Activated CD8-positive, alpha-beta T cell treated with anti-CD3 and anti-CD28 coated beads, Interleukin-2, amount 10 ng/mL, durations not matched to agents 7 days and 5 days (primary cell): ENCODE measurements around the gene ULK4. TPM values are rescaled to one million over a fixed set of nuclear protein-coding genes. Genes with fewer than 3 reads are reported as not detected.
"Not testable (repeated sequence)": the region's sequence is repeated elsewhere in the genome, so short reads cannot be mapped to it uniquely, and the experiment has no call there.

Source experiments
- ATAC-seq: fragments of 150-1000 bp; cut with Tn5 transposase; one replicate; pipeline ENCODE4 v1.10.0; 2021; ENCODE audit warnings: moderate library complexity
- CTCF ChIA-PET: fragments of 350-600 bp; sonication (Branson Sonifier 250); formaldehyde crosslinking; loops from one replicate; lab custom pipeline; 2021; ENCODE audit warnings: antibody characterized with exemption; lab: Charles Lee
- POLR2A ChIA-PET: fragments of 350-600 bp; sonication (Branson Sonifier 250); formaldehyde crosslinking; loops from one replicate; lab custom pipeline; 2021; ENCODE audit warnings: antibody characterized with exemption; lab: Charles Lee
- DNase-seq: peaks from one replicate; pipeline ENCODE4 v3.0.0-alpha.2; 2020
- H3K27ac Mint-ChIP-seq: one replicate; pipeline ENCODE4 v1.8.0; 2021; ENCODE audit warnings: mild to moderate bottlenecking, mixed read lengths
- H3K27me3 Mint-ChIP-seq: one replicate; pipeline ENCODE4 v1.8.0; 2021; ENCODE audit warnings: low read depth, mixed read lengths
- H3K36me3 Mint-ChIP-seq: one replicate; pipeline ENCODE4 v1.8.0; 2021; ENCODE audit warnings: low read depth, mixed read lengths
- H3K4me1 Mint-ChIP-seq: one replicate; pipeline ENCODE4 v1.8.0; 2021; ENCODE audit warnings: low read depth, mixed read lengths
- H3K4me3 Mint-ChIP-seq: one replicate; pipeline ENCODE4 v1.8.0; 2021; ENCODE audit warnings: mild to moderate bottlenecking, mixed read lengths
- H3K9me3 Mint-ChIP-seq: one replicate; pipeline ENCODE4 v1.8.0; 2022; ENCODE audit warnings: mixed read lengths; ENCODE audit not compliant: insufficient read depth
- total RNA-seq, 2 experiments: library from RNA; stranded (reverse); gene quantifications; one replicate each; pipeline ENCODE4 v1.2.3, GENCODE V29; 2021

ULK4 gene
- total RNA-seq, 2 experiments from 2014 or later, result 10.5 to 12.3 TPM

DNA sequence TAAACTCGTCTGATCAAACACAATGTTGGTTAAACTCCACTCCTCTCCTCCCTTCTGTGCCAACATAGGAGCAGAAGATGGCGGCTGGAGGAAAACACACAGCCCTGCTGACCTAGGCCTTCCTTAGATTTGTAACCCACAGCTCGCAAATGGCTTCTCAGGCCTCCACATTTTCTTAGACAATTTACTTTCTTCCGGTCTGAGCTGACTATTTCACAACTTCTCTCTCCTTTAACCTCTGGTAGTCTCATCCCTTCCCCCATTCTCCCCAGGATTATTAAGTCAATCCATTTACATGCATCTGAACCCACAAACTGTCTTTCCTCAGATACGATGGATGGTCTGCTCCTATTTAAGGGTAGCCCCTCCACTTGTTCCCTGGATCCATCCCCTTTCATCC is 25.7 kb upstream of the ULK4 start:
- no peaks in the 10 kb centered on the region for H3K9me3 Mint-ChIP-seq
- no peak overlapping the region for H3K27ac Mint-ChIP-seq
- ChIA-PET POLR2A (no interaction called here), CTCF (no interaction called here)
- no peaks in the 10 kb centered on the region for H3K36me3 Mint-ChIP-seq
- ATAC-seq (no peak), DNase-seq (no peak)
- H3K27me3 Mint-ChIP-seq, result peaks cover 2% of the 10 kb centered on the region
- H3K4me3 Mint-ChIP-seq, result no peak overlapping the region
- no peaks in the 10 kb centered on the region for H3K4me1 Mint-ChIP-seq

DNA sequence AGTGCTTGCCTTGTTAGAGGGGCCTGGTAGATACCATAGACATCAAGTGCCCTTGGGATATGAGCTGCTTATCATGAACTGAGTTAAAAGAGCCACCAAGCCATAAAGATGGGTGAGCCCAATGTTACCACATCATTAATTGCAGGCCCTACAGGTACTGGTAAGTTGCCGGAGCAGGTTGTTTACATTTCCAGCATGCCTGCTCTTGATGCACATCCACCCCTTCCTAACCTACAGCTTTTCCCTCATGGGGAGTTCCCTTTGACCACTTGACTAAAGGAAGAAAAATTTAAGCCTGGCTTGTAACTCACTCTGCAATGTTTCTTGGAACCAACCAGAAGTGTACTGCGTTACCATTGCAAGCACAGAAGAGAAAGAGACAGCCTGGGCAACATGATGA is 24.7 kb upstream of the ULK4 start:
- no peaks in the 10 kb centered on the region for H3K9me3 Mint-ChIP-seq
- H3K27me3 Mint-ChIP-seq, result peaks cover 2% of the 10 kb centered on the region
- ATAC-seq (no peak), DNase-seq (no peak)
- no peaks in the 10 kb centered on the region for H3K4me1 Mint-ChIP-seq
- ChIA-PET POLR2A (no interaction called here), CTCF (no interaction called here)
- H3K27ac Mint-ChIP-seq, result no peak overlapping the region
- H3K4me3 Mint-ChIP-seq, result no peak overlapping the region
- H3K36me3 Mint-ChIP-seq, result no peaks in the 10 kb centered on the region

DNA sequence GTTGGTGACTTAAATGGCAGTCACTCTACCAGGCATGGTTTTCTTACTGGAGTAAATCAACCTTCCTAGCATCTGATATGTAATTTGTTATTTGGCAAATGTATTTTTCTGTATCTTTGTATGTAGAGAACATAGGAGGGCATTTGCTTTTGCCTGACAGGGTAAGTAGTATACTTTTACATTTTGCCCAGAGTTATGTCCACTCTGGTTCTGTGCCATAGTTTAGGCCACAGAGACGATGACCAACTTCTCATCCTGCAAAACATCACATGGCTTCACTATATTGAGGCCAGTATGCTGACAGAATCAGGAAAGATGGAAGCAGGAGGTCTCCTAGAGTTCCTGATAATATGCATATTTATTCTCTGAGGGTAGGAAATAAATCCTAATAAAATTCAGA is 23.1 kb upstream of the ULK4 start:
- H3K36me3 Mint-ChIP-seq, result no peaks in the 10 kb centered on the region
- ChIA-PET CTCF (no interaction called here), POLR2A (no interaction called here)
- H3K4me3 Mint-ChIP-seq, result no peak overlapping the region
- no peak for ATAC-seq
- no peaks in the 10 kb centered on the region for H3K9me3 Mint-ChIP-seq
- DNase-seq, result no peak
- no peaks in the 10 kb centered on the region for H3K4me1 Mint-ChIP-seq
- peaks cover 2% of the 10 kb centered on the region for H3K27me3 Mint-ChIP-seq
- H3K27ac Mint-ChIP-seq, result no peak overlapping the region

DNA sequence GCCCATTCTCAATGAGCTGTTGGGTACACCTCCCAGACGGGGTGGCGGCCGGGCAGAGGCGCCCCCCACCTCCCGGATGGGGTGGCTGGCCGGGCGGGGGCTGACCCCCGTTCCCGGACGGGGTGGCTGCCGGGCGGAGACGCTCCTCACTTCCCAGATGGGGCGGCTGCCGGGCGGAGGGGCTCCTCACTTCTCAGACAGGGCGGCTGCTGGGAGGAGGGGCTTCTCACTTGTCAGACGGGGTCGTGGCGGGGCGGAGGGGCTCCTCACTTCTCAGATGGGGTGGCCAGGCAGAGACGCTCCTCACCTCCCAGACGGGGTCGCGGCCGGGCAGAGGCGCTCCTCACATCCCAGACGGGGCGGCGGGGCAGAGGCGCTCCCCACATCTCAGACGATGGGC is 21.2 kb upstream of the ULK4 start:
- H3K27me3 Mint-ChIP-seq, H3K27ac Mint-ChIP-seq, DNase-seq, H3K4me1 Mint-ChIP-seq, H3K4me3 Mint-ChIP-seq, H3K36me3 Mint-ChIP-seq, ATAC-seq, H3K9me3 Mint-ChIP-seq, CTCF ChIA-PET, POLR2A ChIA-PET: not testable (repeated sequence)

DNA sequence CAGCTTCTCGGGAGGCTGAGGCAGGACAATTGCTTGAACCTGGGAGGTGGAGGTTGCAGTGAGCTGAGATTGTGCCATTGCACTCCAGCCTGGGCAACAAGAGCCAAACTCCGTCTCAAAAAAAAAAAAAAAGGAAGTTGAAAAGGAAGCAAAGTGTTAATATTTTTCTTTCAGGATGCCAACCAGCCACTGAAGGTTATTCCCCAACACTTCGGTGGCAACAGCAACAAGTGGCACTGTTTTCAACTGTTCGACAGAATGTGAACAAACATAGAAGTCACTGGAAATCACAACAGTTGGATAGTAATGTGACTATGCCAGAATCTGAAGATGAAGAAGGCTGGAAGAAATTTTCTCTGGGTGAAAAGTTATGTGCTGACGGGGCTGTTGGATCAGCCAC is 15.5 kb upstream of the ULK4 start:
- H3K27me3 Mint-ChIP-seq, DNase-seq, CTCF ChIA-PET, H3K4me1 Mint-ChIP-seq, H3K27ac Mint-ChIP-seq, H3K4me3 Mint-ChIP-seq, H3K36me3 Mint-ChIP-seq, H3K9me3 Mint-ChIP-seq, ATAC-seq: not testable (repeated sequence)
- POLR2A ChIA-PET, result interaction anchor here (0.6 kb wide), 1 partner anchor 194 kb away, joined by 4 read pairs; no protein-coding TSS in a partner anchor

DNA sequence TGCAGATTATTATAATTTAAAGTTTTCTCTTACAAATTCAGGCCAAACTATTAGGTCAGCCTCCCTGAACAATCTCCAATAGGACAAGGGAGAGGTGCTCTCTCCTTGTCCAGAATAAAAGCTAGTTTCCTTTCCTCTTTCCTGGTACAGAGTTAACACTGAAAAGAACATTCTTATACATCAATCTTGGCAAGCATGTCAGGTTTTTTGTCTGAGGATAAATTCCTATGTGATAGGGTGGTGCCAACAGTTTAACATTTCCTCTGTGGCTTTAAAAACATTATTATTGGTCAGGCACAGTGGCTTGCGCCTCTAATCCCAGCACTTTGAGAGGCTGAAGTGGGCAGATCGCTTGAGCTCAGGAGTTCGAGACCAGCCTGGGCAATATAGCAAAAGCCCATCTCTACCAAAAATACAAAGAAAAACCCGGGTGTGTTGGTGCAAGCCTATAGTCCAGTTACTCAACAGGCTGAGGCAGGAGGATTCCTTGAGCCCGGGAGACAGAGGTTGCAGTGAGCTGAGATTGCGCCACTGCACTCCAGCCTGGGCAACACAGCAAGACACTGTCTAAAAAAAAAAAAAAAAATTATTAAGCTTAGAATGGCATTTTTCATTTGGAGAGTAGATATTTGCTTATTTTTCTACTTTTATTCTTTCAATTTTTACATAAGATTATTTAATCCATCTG is 13.7 kb upstream of the ULK4 start:
- H3K4me3 Mint-ChIP-seq, result no peak overlapping the region
- H3K36me3 Mint-ChIP-seq, result no peaks in the 10 kb centered on the region
- ChIA-PET POLR2A (no interaction called here), CTCF (no interaction called here)
- DNase-seq, result no peak
- no peaks in the 10 kb centered on the region for H3K4me1 Mint-ChIP-seq
- no peaks in the 10 kb centered on the region for H3K9me3 Mint-ChIP-seq
- ATAC-seq, result no peak
- H3K27ac Mint-ChIP-seq, result no peak overlapping the region
- H3K27me3 Mint-ChIP-seq, result peaks cover 9% of the 10 kb centered on the region

DNA sequence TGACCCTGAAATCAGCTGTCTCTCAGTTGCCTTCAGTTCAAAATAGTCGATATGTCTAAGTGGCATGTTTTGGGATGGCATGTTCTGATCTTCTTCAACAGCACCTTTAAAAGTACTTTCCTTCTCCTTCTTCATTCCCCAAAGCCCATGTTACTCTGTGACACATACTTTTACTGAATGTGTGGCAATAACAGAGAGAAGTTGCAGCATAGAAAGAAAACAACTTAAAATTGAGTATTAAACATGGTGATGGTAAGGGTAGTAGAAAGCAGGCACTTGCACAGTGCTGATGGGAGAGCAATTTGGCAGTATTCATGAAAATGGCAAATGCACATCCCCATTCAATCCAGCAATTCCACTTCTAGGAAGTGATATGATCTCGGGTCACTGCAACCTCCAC is 12.3 kb upstream of the ULK4 start:
- no peaks in the 10 kb centered on the region for H3K4me1 Mint-ChIP-seq
- H3K36me3 Mint-ChIP-seq, result no peaks in the 10 kb centered on the region
- POLR2A ChIA-PET, result no interaction called here
- peaks cover 9% of the 10 kb centered on the region for H3K27me3 Mint-ChIP-seq
- CTCF ChIA-PET, result no interaction called here
- DNase-seq (no peak), ATAC-seq (no peak)
- no peaks in the 10 kb centered on the region for H3K9me3 Mint-ChIP-seq
- no peak overlapping the region for H3K27ac Mint-ChIP-seq
- no peak overlapping the region for H3K4me3 Mint-ChIP-seq

DNA sequence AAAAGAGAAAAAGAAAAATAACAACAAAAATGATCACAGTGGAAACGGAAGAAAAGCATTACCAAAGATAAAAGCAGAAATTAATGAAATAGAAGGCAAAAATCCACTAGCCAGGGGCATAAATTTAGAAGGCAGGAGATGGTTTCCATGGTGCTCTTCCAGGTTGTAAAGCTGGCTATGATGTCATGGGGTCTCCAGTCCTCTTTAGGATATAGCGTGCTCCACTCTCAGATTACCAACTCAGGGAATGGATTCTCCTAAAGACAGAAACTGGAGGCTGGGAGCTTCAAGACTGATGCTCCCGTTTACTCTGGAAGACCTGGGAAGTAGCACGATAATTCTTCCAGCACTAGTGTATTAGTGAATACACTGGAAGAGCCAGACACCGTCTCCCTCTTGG is 10.9 kb upstream of the ULK4 start:
- Mint-ChIP-seq H3K4me1 (no peaks in the 10 kb centered on the region), H3K27ac (no peak overlapping the region)

DNA sequence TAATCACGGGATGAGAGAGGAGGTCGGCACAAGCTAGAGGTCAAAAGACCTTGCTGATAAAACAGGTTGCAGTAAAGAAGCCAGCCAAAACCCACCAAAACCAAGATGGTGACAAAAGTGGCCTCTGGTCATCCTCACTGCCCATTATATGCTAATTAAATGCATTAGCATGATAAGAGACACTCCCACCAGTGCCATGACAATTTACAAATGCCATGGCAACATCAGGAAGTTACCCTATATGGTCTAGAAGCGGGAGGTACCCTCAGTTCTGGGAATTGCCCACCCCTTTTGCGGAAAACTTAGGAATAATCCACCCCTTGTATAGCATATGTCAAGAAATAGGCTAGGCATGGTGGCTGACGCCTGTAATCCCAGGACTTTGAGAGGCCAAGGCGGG is 4.3 kb upstream of the ULK4 start:
- H3K36me3 Mint-ChIP-seq, result no peaks in the 10 kb centered on the region
- ChIA-PET POLR2A (no interaction called here), CTCF (no interaction called here)
- no peak overlapping the region for H3K27ac Mint-ChIP-seq
- no peak for DNase-seq
- no peak overlapping the region for H3K4me3 Mint-ChIP-seq
- H3K4me1 Mint-ChIP-seq, result peaks cover 9% of the 10 kb centered on the region
- H3K9me3 Mint-ChIP-seq, result no peaks in the 10 kb centered on the region
- H3K27me3 Mint-ChIP-seq, result peaks cover 4% of the 10 kb centered on the region
- no peak for ATAC-seq

More for the DNA sequence above, 10.9 kb upstream of the ULK4 start:
- Mint-ChIP-seq H3K27me3 (peaks cover 8% of the 10 kb centered on the region), H3K9me3 (no peaks in the 10 kb centered on the region), H3K4me3 (no peak overlapping the region), H3K36me3 (no peaks in the 10 kb centered on the region)
- no peak for DNase-seq
- ATAC-seq, result no peak
- CTCF ChIA-PET, result no interaction called here
- POLR2A ChIA-PET, result no interaction called here

DNA sequence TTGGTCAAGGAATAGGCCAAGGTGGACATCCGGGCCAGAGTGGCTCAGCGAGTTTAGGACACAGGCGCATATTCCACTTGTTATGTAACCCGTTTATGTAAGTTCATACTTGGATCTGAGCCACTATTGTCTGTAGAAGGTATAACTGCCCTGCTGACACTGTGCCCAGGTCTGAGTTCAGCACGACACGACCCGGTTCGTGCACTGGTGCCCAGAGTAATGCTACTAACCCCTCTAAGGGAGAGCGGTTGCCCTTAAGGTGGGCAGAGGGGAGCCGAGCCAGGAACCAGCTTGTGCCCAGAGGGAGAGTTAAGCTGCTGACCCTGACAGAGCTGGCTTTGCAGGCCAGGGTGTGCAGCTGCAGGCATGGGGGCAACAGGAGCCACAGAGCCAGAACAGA is 1.9 kb upstream of the ULK4 start:
- DNase-seq (no peak), ATAC-seq (no peak)
- peaks cover 21% of the 10 kb centered on the region for H3K4me1 Mint-ChIP-seq
- peaks cover 4% of the 10 kb centered on the region for H3K27me3 Mint-ChIP-seq
- no peaks in the 10 kb centered on the region for H3K9me3 Mint-ChIP-seq
- CTCF ChIA-PET, result no interaction called here
- no peak overlapping the region for H3K27ac Mint-ChIP-seq
- H3K36me3 Mint-ChIP-seq, result no peaks in the 10 kb centered on the region
- H3K4me3 Mint-ChIP-seq, result no peak overlapping the region
- POLR2A ChIA-PET, result interaction anchor here (1.4 kb wide), 1 partner anchor 51 kb away, joined by 3 read pairs; no protein-coding TSS in a partner anchor

DNA sequence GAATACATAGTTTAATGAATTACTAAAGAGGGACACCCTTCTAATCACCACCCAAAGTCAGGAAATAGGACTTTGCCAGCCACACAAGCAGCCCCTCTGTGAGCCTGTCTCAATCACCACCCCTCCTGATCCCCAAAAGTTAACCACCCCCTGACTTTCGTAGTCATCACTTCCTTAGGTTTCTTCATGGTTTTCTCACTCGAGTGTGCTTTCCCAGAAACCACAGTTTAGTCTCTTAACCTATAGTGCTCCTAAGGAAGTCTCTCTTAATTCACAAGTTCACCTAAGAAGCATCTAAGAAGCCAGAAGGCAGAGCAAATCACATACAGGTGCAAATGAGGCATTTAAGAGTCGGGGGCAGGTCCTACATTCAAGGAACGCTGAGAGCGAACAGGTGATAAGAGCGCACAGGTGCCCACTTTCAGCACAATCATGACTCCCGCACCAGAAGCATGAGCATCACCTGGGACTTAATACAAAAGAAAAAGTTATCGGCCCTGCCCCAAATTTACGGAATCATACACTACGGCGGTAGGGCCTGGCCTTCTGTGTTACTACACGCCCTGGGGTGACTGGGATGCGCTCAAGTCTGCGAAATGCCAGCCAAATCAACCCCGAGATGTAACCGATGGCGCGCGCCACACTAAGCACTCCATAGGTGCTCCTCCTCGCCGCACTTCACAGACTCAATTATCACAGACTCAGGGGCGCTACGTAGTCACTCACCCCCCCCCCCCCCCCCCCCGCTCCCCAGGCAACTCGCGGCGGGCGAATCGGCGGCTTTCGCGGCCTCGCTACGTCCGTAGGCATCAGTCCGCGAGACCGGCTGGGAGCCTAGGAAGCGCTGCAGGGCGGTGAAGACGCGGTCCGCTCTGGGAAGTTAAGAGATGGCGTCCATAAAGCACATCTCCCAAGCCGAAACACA is 815 bp downstream of the ULK4 start:
- H3K27me3 Mint-ChIP-seq, result peaks cover 4% of the 10 kb centered on the region
- no peaks in the 10 kb centered on the region for H3K36me3 Mint-ChIP-seq
- peaks cover 24% of the 10 kb centered on the region for H3K4me1 Mint-ChIP-seq
- DNase-seq (peak; percentile 61), ATAC-seq (peak; percentile 33)
- peak overlapping the region; percentile 92 for H3K27ac Mint-ChIP-seq
- H3K9me3 Mint-ChIP-seq, result no peaks in the 10 kb centered on the region
- POLR2A ChIA-PET, result interaction anchor here (1.4 to 1.7 kb wide), 2 partner anchors 52 to 54 kb away, joined by 8 to 9 read pairs; no protein-coding TSS in a partner anchor
- CTCF ChIA-PET, result interaction anchor here (1.2 to 2.1 kb wide), 3 partner anchors 139 to 1652 kb away, joined by 3 to 8 read pairs (median 7); no protein-coding TSS in a partner anchor
- H3K4me3 Mint-ChIP-seq, result peak overlapping the region; percentile 90

DNA sequence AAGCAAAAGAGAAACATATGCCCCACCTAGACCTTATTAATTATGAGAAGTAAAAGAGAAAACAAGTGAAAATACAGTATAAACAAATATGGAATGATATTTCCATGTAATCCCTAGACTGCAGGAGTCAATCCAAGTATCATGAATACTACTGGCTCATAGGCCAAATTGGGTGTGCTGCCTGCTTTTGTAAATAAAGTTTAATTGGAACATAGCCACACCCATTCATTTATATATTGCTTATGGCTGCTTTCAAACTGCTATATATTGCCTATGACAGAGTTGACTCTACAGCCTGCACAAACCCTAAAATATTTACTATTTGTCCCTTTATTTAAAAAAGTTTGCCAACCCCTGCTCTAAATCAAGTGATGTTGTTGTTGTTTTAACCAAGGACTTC is 5.3 kb downstream of the ULK4 start:
- Mint-ChIP-seq H3K4me1 (peaks cover 20% of the 10 kb centered on the region), H3K27ac (no peak overlapping the region), H3K4me3 (no peak overlapping the region), H3K9me3 (no peaks in the 10 kb centered on the region), H3K36me3 (peaks cover 2% of the 10 kb centered on the region), H3K27me3 (no peaks in the 10 kb centered on the region)
- ChIA-PET POLR2A (no interaction called here), CTCF (no interaction called here)
- DNase-seq, result no peak
- ATAC-seq, result no peak
